Measurements from ENCODE around the gene PHC2.

- TF ChIP-seq CTCF (IDR thresholded peaks at IDR 0.05) (no peak), POLR2A (IDR thresholded peaks at IDR 0.05) (no peak)
These were observed 66.4 kb downstream of the PHC2 start for GRCh38 chr1:33364565-33364918.

All from lower leg skin (tissue), 3 donors.